Thyroid gland (tissue), 4 donors: ENCODE results near the gene DRAM1.

Experiments
- CTCF ChIP-seq, 6 experiments: fragments of 200-600 bp in 3 of 6; fragments of 450-650 bp in 3 of 6; sonication (generic) in 3 of 6; IDR thresholded peaks; one replicate each; pipeline ENCODE4 v1.5.1; 2016 to 2019; ENCODE audit warnings: antibody characterized with exemption in 6 of 6, mild to moderate bottlenecking in 2 of 6, inconsistent platforms in 1 of 6, moderate library complexity in 1 of 6
- POLR2A ChIP-seq, 2 donors: fragments of 450-650 bp; IDR thresholded peaks; one replicate each; pipeline ENCODE4 v1.6.1; 2017; ENCODE audit warnings: antibody characterized with exemption in 2 of 2, mild to moderate bottlenecking in 2 of 2, moderate library complexity in 1 of 2

GRCh38 chr12:101885912-101886561, 8.7 kb downstream of the DRAM1 start:
- TF ChIP-seq POLR2A (IDR thresholded peaks at IDR 0.05): no peak
- TF ChIP-seq CTCF (IDR thresholded peaks at IDR 0.05): no peak
